Endothelial cell of umbilical vein (primary cell): Measurements from ENCODE around the gene DYNC1H1. TPM values are rescaled to one million over a fixed set of nuclear protein-coding genes. Genes with fewer than 3 reads are reported as not detected.

Experiments
- BruUV-seq: library from RNA; stranded (reverse); fragments of 400-500 nt; replicated peaks from 2 replicates; lab custom pipeline; 2021; lab: Mats Ljungman, UMichigan
- CTCF ChIA-PET: fragments of 300-600, 350-600 bp; sonication (Branson Sonifier 250); formaldehyde crosslinking; loops from one replicate; lab custom pipeline; 2021; ENCODE audit warnings: antibody characterized with exemption, inconsistent platforms; lab: Charles Lee
- POLR2A ChIA-PET: fragments of 300-600, 350-600 bp; sonication (Branson Sonifier 250); formaldehyde crosslinking; loops from one replicate; lab custom pipeline; 2021; ENCODE audit warnings: antibody characterized with exemption, inconsistent platforms; lab: Charles Lee
- DNase-seq: peaks from one replicate; pipeline ENCODE4 v3.0.0-alpha.2; 2011; ENCODE audit warnings: low read depth, low spot score
- FAIRE-seq: peaks from 2 replicates; lab custom pipeline; 2011; peaks lifted over from hg19 to GRCh38; lab: Jason Lieb, UNC
- H2AFZ ChIP-seq: 2 replicates; pipeline ENCODE4 v1.6.0; 2012; ENCODE audit warnings: low read depth, low read length, control low read depth, inconsistent platforms
- H3K27ac ChIP-seq: 2 replicates; pipeline ENCODE4 v1.5.1; 2011; ENCODE audit warnings: low read depth, mild to moderate bottlenecking, control low read depth, low read length, moderate library complexity; ENCODE audit not compliant: insufficient read depth
- H3K27me3 ChIP-seq, 2 experiments: 2 replicates each; pipeline versions ENCODE4 v1.6.0 to v1.6.1; 2011; ENCODE audit warnings: low read length in 2 of 2, mixed read lengths in 1 of 2; ENCODE audit not compliant: control insufficient read depth in 2 of 2, insufficient read depth in 2 of 2
- H3K36me3 ChIP-seq, 2 experiments: 2 replicates in 1 of 2; 3 replicates in 1 of 2; pipeline ENCODE4 v1.5.1; 2011; ENCODE audit warnings: low read length in 2 of 2, mild to moderate bottlenecking in 1 of 2, moderate library complexity in 1 of 2; ENCODE audit not compliant: control insufficient read depth in 2 of 2, insufficient read depth in 2 of 2; ENCODE audit errors: extremely low read depth in 1 of 2
- H3K4me1 ChIP-seq: 3 replicates; pipeline ENCODE4 v1.5.1; 2011; ENCODE audit warnings: mild to moderate bottlenecking, low read length; ENCODE audit not compliant: control insufficient read depth, insufficient read depth; ENCODE audit errors: extremely low read depth
- H3K4me2 ChIP-seq: 2 replicates; pipeline ENCODE4 v1.6.1; 2011; ENCODE audit warnings: low read length, control low read depth, mixed read lengths; ENCODE audit not compliant: insufficient read depth
- H3K4me3 ChIP-seq, 3 experiments: fragments of 200-600 bp in 1 of 3; sonication (generic), shearing (Covaris generic) in 1 of 3; replicated peaks in 1 of 3; 2 replicates each; pipeline ENCODE4 v1.5.1; 2011 to 2016; ENCODE audit warnings: control low read depth in 3 of 3, low read length in 3 of 3, mild to moderate bottlenecking in 2 of 3, inconsistent platforms in 1 of 3, low read depth in 1 of 3, moderate library complexity in 1 of 3; ENCODE audit not compliant: insufficient read depth in 1 of 3
- H3K79me2 ChIP-seq: 2 replicates; pipeline ENCODE4 v1.6.0; 2012; ENCODE audit warnings: low read length, inconsistent platforms; ENCODE audit not compliant: control insufficient read depth, insufficient read depth
- H3K9ac ChIP-seq: replicated peaks from 2 replicates; pipeline ENCODE3; 2011; ENCODE audit warnings: low read length, control low read depth; ENCODE audit not compliant: insufficient read depth; ENCODE audit errors: extremely low read depth
- H3K9me1 ChIP-seq: replicated peaks from 3 replicates; pipeline ENCODE4 v1.6.0; 2011; ENCODE audit warnings: mild to moderate bottlenecking, low read length; ENCODE audit not compliant: control insufficient read depth, insufficient read depth; ENCODE audit errors: extremely low read depth
- H3K9me3 ChIP-seq: replicated peaks from 2 replicates; pipeline ENCODE4 v1.5.1; 2012; ENCODE audit warnings: low read length, inconsistent platforms; ENCODE audit not compliant: control insufficient read depth, insufficient read depth
- H4K20me1 ChIP-seq: replicated peaks from 2 replicates; pipeline ENCODE3; 2011; ENCODE audit warnings: mild to moderate bottlenecking, low read length; ENCODE audit not compliant: control insufficient read depth, insufficient read depth; ENCODE audit errors: extremely low read depth
- EZH2 ChIP-seq: IDR thresholded peaks from 2 replicates; pipeline ENCODE4 v1.6.1; 2012; ENCODE audit warnings: borderline replicate concordance, low read depth, mild to moderate bottlenecking, moderate library complexity, low read length, inconsistent platforms; ENCODE audit not compliant: severe bottlenecking
- FOS ChIP-seq: IDR thresholded peaks from 2 replicates; pipeline ENCODE4 v1.6.1; 2011; ENCODE audit warnings: mild to moderate bottlenecking, low read length, moderate library complexity, borderline replicate concordance; ENCODE audit not compliant: insufficient read depth
- GATA2 ChIP-seq: IDR thresholded peaks from 2 replicates; pipeline ENCODE4 v1.7.0; 2011; ENCODE audit warnings: low read depth, mild to moderate bottlenecking, moderate library complexity, mixed read lengths, low read length; ENCODE audit not compliant: insufficient read length, insufficient read depth
- JUN ChIP-seq: IDR thresholded peaks from 2 replicates; pipeline ENCODE4 v1.6.1; 2011; ENCODE audit warnings: borderline replicate concordance, low read depth; ENCODE audit not compliant: insufficient read length, insufficient read depth
- MAX ChIP-seq: IDR thresholded peaks from 2 replicates; pipeline ENCODE4 v1.6.1; 2011; ENCODE audit not compliant: insufficient read depth, insufficient read length
- MYC ChIP-seq: IDR thresholded peaks from one replicate; pipeline ENCODE4 v1.6.1; 2011; ENCODE audit warnings: mild to moderate bottlenecking, low read depth, low read length
- POLR2A ChIP-seq: IDR thresholded peaks from 2 replicates; pipeline ENCODE4 v1.6.1; 2012; ENCODE audit warnings: low read depth, mild to moderate bottlenecking, control low read depth, low read length
- POLR2AphosphoS5 ChIP-seq: IDR thresholded peaks from 2 replicates; pipeline ENCODE4 v1.6.1; 2012; ENCODE audit warnings: low read depth, mild to moderate bottlenecking, control low read depth, low read length, moderate library complexity; ENCODE audit not compliant: insufficient read depth
- dilution Hi-C: fragments of 300-500 bp; cut with MboI; formaldehyde crosslinking; loops from one replicate; pipeline ENCODE4 v1.15.0; 2019; ENCODE audit warnings: low sequenced_read_pairs; ENCODE audit not compliant: extremely low pct_ligation_motif_present
- intact Hi-C: fragments of 100-400 bp; cut with micrococcal nuclease; formaldehyde crosslinking; loops from one replicate; pipeline ENCODE4 v1.10.0; 2022
- polyA plus RNA-seq, 4 experiments: library from polyadenylated mRNA; depleted of rRNA in 3 of 4; stranded (reverse) in 3 of 4; unstranded in 1 of 4; fragments of >200 nt; gene quantifications; 2 replicates each; pipeline versions ENCODE4 v1.2.1 to v1.2.3, GENCODE V29; 2011 to 2012; ENCODE audit warnings: missing spikeins in 1 of 4
- total RNA-seq: library from RNA; stranded (reverse); gene quantifications from 2 replicates; pipeline ENCODE4 v1.2.3, GENCODE V29; 2021
- TF ChIP-seq, protein P1 (sequence below), 2 donors: IDR thresholded peaks; 1 replicate in 1 of 2; 2 replicates in 1 of 2; pipeline ENCODE4 v1.5.1; 2011; ENCODE audit warnings: low read length in 2 of 2, mild to moderate bottlenecking in 2 of 2, moderate library complexity in 2 of 2, control low read depth in 1 of 2, inconsistent platforms in 1 of 2, low read depth in 1 of 2; ENCODE audit not compliant: insufficient read depth in 1 of 2; ENCODE audit errors: extremely low read depth in 1 of 2

The DYNC1H1 gene
- total and polyA plus RNA-seq, 2 donors (not counting 3 experiments of a cell fraction or from before 2014, with no cell fraction given) = 254 to 648 TPM

GRCh38 chr14:101980251-101980650 lies 15.9 kb downstream of the DYNC1H1 start:
- no peaks in the 10 kb centered on the region for H3K27me3 ChIP-seq
- peaks cover 8% of the 10 kb centered on the region for H3K4me1 ChIP-seq
- intact Hi-C loops (loop anchor here (1.0 kb wide), 1 partner anchor 19 kb away; no protein-coding TSS in a partner anchor), dilution Hi-C loops (no loop called here)
- no TSS peak for BruUV-seq
- no peaks in the 10 kb centered on the region for H3K9me1 ChIP-seq
- CTCF ChIA-PET = interaction anchor here (1.7 kb wide), 1 partner anchor 209 kb away, joined by 5 read pairs; no protein-coding TSS in a partner anchor
- H3K36me3 ChIP-seq = peaks cover 16 to 37% of the 10 kb centered on the region in 2 experiments
- no peak overlapping the region for H3K4me2 ChIP-seq
- no peak overlapping the region for H3K4me3 ChIP-seq
- POLR2A ChIA-PET = no interaction called here
- no peaks in the 10 kb centered on the region for H3K9me3 ChIP-seq
- peaks cover 28% of the 10 kb centered on the region for H3K79me2 ChIP-seq
- no peak overlapping the region for H2AFZ ChIP-seq
- DNase-seq (no peak), FAIRE-seq (no peak)
- TF ChIP-seq MYC = no peak
- TF ChIP-seq JUN = no peak
- TF ChIP-seq, protein P1, sequence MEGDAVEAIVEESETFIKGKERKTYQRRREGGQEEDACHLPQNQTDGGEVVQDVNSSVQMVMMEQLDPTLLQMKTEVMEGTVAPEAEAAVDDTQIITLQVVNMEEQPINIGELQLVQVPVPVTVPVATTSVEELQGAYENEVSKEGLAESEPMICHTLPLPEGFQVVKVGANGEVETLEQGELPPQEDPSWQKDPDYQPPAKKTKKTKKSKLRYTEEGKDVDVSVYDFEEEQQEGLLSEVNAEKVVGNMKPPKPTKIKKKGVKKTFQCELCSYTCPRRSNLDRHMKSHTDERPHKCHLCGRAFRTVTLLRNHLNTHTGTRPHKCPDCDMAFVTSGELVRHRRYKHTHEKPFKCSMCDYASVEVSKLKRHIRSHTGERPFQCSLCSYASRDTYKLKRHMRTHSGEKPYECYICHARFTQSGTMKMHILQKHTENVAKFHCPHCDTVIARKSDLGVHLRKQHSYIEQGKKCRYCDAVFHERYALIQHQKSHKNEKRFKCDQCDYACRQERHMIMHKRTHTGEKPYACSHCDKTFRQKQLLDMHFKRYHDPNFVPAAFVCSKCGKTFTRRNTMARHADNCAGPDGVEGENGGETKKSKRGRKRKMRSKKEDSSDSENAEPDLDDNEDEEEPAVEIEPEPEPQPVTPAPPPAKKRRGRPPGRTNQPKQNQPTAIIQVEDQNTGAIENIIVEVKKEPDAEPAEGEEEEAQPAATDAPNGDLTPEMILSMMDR (IDR thresholded peaks at IDR 0.05; ENCODE audit: extremely low read depth in 1 of 2, insufficient read depth in 1 of 2, low read depth in 1 of 2, low read length in 2 of 2) = no peak
- no peak for TF ChIP-seq MAX
- TF ChIP-seq POLR2A = no peak
- no peak for TF ChIP-seq FOS
- no peak for TF ChIP-seq GATA2
- no peak for TF ChIP-seq EZH2
- TF ChIP-seq POLR2AphosphoS5 = no peak
- H3K27ac ChIP-seq = no peak overlapping the region
- H4K20me1 ChIP-seq = no peaks in the 10 kb centered on the region
- H3K9ac ChIP-seq = no peak overlapping the region
